Erythroblast (primary cell): ENCODE results near the gene ACOT12.

Experiments
- GATA1 ChIP-seq: IDR thresholded peaks from 2 replicates; pipeline ENCODE4 v1.6.1; 2011; ENCODE audit warnings: low read depth, mild to moderate bottlenecking, control low read depth, low read length, moderate library complexity
- POLR2A ChIP-seq: IDR thresholded peaks from 2 replicates; pipeline ENCODE4 v1.6.1; 2011; ENCODE audit warnings: mild to moderate bottlenecking, low read length

GRCh38 chr5:81292130-81292529, 101.8 kb downstream of the ACOT12 start:
- TF ChIP-seq POLR2A (no peak), GATA1 (no peak)
